Dendritic cell treated with granulocyte-macrophage colony-stimulating factor and Interleukin-4, amounts not matched to agents 40 ng/mL and 50 ng/mL, for 4 days (primary cell): ENCODE results near the gene ZNF879.

Source experiments
- H3K27ac Mint-ChIP-seq: one replicate; pipeline ENCODE4 v1.8.0; 2022; ENCODE audit warnings: mild to moderate bottlenecking, mixed read lengths
- H3K27me3 Mint-ChIP-seq: one replicate; pipeline ENCODE4 v1.8.0; 2022; ENCODE audit warnings: mild to moderate bottlenecking, mixed read lengths
- H3K36me3 Mint-ChIP-seq: one replicate; pipeline ENCODE4 v1.8.0; 2022; ENCODE audit warnings: low read depth, mixed read lengths
- H3K4me1 Mint-ChIP-seq: one replicate; pipeline ENCODE4 v1.8.0; 2022; ENCODE audit warnings: low read depth, mixed read lengths
- H3K4me3 Mint-ChIP-seq: one replicate; pipeline ENCODE4 v1.8.0; 2022; ENCODE audit warnings: mild to moderate bottlenecking, moderate library complexity, mixed read lengths
- H3K9me3 Mint-ChIP-seq: one replicate; pipeline ENCODE4 v1.8.0; 2022; ENCODE audit warnings: mixed read lengths
- intact Hi-C: fragments of 100-400 bp; cut with micrococcal nuclease; formaldehyde crosslinking; loops from one replicate; pipeline ENCODE4 v1.15.0; 2022

ZNF879 gene

GRCh38 chr5:179055841-179056240, 32.2 kb downstream of the ZNF879 start:
- no peak overlapping the region for H3K4me3 Mint-ChIP-seq
- peaks cover 59% of the 10 kb centered on the region for H3K9me3 Mint-ChIP-seq
- H3K36me3 Mint-ChIP-seq, result peaks cover 13% of the 10 kb centered on the region
- intact Hi-C loops, result no loop called here
- no peak overlapping the region for H3K27ac Mint-ChIP-seq
- H3K27me3 Mint-ChIP-seq, result peaks cover 5% of the 10 kb centered on the region
- peaks cover 4% of the 10 kb centered on the region for H3K4me1 Mint-ChIP-seq

GRCh38 chr5:179060116-179061008, 36.8 kb downstream of the ZNF879 start, which contains the start of gene ZNF354C:
TSS of gene ZNF354C (plus strand) at chr5:179060373. CDS start at chr5:179062069, 1,696 bp downstream.
- peaks cover 5% of the 10 kb centered on the region for H3K27me3 Mint-ChIP-seq
- peak within 1 kb of the TSS; percentile 81 for H3K27ac Mint-ChIP-seq
- peaks cover 4% of the 10 kb centered on the region for H3K4me1 Mint-ChIP-seq
- intact Hi-C loops, result loop anchor here (1.0 kb wide), 2 partner anchors 36 to 330 kb away; partner anchors contain the start of gene ZNF354A
- peaks cover 51% of the 10 kb centered on the region for H3K36me3 Mint-ChIP-seq
- H3K9me3 Mint-ChIP-seq, result peaks cover 72% of the 10 kb centered on the region
- peak within 1 kb of the TSS; percentile 78 for H3K4me3 Mint-ChIP-seq

- Mint-ChIP-seq H3K27ac (no peak overlapping the region), H3K27me3 (peaks cover 5% of the 10 kb centered on the region), H3K9me3 (peaks cover 72% of the 10 kb centered on the region), H3K36me3 (peaks cover 58% of the 10 kb centered on the region), H3K4me3 (peak overlapping the region; percentile 78), H3K4me1 (peaks cover 4% of the 10 kb centered on the region)
- intact Hi-C loops, result no loop called here
Measured at GRCh38 chr5:179061025-179061424, 37.4 kb downstream of the ZNF879 start.

DNA sequence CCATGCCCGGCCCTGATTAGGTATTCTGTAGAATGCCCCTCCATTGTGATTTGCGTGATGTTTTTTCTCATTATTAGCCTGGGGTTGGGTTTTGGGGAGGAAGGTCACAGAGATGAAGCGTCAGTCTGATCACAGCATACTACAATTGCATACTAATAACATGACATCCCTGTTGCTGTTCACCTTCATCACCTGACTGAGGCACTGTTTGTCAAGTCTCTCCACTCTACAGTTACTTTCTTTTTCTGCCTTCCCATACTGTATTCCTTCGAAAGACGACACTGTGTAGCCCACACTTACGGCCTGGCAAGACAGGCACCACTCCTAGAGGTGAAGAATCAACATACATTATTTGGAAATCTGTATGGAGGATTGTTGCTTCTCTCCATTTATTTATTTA, 42.1 kb downstream of the ZNF879 start:
- Mint-ChIP-seq H3K27me3 (no peaks in the 10 kb centered on the region), H3K4me3 (no peak overlapping the region), H3K36me3 (peaks cover 77% of the 10 kb centered on the region), H3K4me1 (no peaks in the 10 kb centered on the region), H3K9me3 (peaks cover 95% of the 10 kb centered on the region), H3K27ac (no peak overlapping the region)
- intact Hi-C loops, result no loop called here

DNA sequence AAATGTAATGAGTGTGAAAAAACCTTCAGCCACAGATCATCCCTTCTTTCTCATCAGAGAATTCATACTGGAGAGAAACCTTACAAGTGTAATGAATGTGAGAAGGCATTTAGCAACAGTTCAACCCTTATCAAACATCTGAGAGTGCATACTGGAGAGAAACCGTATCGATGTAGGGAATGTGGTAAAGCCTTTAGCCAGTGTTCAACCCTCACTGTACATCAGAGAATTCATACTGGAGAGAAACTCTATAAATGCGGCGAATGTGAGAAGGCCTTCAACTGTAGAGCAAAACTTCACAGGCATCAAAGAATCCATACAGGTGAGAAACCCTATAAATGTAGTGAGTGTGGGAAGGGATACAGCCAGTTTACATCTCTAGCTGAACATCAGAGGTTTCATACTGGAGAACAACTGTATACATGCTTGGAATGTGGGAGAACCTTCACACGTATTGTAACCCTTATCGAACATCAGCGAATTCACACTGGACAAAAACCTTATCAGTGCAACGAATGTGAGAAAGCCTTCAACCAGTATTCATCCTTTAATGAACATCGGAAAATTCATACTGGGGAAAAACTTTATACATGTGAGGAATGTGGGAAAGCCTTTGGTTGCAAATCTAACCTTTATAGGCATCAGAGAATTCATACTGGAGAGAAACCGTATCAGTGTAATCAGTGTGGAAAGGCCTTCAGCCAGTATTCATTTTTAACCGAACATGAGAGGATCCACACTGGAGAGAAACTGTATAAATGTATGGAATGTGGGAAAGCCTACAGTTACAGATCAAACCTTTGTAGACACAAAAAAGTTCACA, 55.8 kb downstream of the ZNF879 start:
- H3K36me3 Mint-ChIP-seq, result peaks cover 45% of the 10 kb centered on the region

DNA sequence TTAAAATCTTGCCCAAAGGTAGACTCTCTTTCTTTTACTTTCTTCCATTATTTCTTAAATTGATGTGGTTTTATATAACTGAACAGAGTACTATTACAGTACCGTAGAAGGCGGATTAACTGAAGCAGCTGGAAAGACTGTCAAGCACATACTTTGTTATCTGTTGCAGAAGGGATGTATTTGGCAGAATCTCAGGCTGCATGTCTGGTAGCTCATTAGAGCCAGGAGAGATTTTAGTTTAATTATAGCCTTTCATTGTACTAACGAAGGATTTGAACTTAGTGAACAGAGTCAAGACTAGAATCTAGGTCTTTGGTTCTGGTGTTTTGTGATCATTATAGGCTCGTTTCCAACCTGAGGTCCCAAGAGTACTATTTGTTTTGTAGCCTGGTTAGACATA, 57.1 kb downstream of the ZNF879 start:
- Mint-ChIP-seq H3K4me1 (no peaks in the 10 kb centered on the region), H3K4me3 (no peak overlapping the region), H3K36me3 (peaks cover 39% of the 10 kb centered on the region), H3K27ac (no peak overlapping the region), H3K9me3 (peaks cover 92% of the 10 kb centered on the region), H3K27me3 (no peaks in the 10 kb centered on the region)
- intact Hi-C loops, result no loop called here

More for the DNA sequence above, 55.8 kb downstream of the ZNF879 start:
- H3K4me1 Mint-ChIP-seq, result no peaks in the 10 kb centered on the region
- peaks cover 90% of the 10 kb centered on the region for H3K9me3 Mint-ChIP-seq
- H3K27ac Mint-ChIP-seq, result no peak overlapping the region
- intact Hi-C loops, result no loop called here
- no peaks in the 10 kb centered on the region for H3K27me3 Mint-ChIP-seq
- no peak overlapping the region for H3K4me3 Mint-ChIP-seq
